Mesothelial cell of epicardium (in vitro differentiated cells): Measurements from ENCODE around the gene RRAD. TPM values are rescaled to one million over a fixed set of nuclear protein-coding genes. Genes with fewer than 3 reads are reported as not detected.

Experiments
- DNase-seq, 2 experiments: peaks; one replicate each; pipeline ENCODE4 v3.0.0; 2021; ENCODE audit warnings: low spot score in 2 of 2; ENCODE audit not compliant: unreplicated experiment in 2 of 2
- H3K27ac Mint-ChIP-seq: 2 replicates; pipeline ENCODE4 v1.8.0; 2021; ENCODE audit warnings: mixed read lengths
- H3K27me3 Mint-ChIP-seq: 2 replicates; pipeline ENCODE4 v1.8.0; 2021; ENCODE audit warnings: low read depth, mixed read lengths
- H3K36me3 Mint-ChIP-seq: 2 replicates; pipeline ENCODE4 v1.8.0; 2021; ENCODE audit warnings: mixed read lengths
- H3K4me1 Mint-ChIP-seq: 2 replicates; pipeline ENCODE4 v1.8.0; 2021; ENCODE audit warnings: mixed read lengths
- H3K4me3 Mint-ChIP-seq: 2 replicates; pipeline ENCODE4 v1.8.0; 2021; ENCODE audit warnings: mild to moderate bottlenecking, moderate library complexity, mixed read lengths
- H3K9me3 Mint-ChIP-seq: 2 replicates; pipeline ENCODE4 v1.8.0; 2021; ENCODE audit warnings: mixed read lengths
- CTCF ChIP-seq: fragments of 200-600 bp; sonication (generic); IDR thresholded peaks from one replicate; pipeline ENCODE4 v1.5.0; 2021; ENCODE audit warnings: antibody characterized with exemption; ENCODE audit not compliant: unreplicated experiment
- total RNA-seq: library from RNA; stranded (reverse); gene quantifications from 3 replicates; pipeline ENCODE4 v1.2.1, GENCODE V29; 2021

RRAD gene
- total RNA-seq, 1 donor from 2014 or later, result 2.7 TPM

GRCh38 chr16:66944054-66944441 lies 18.7 kb upstream of the RRAD start:
- Mint-ChIP-seq H3K36me3 (peaks cover 19% of the 10 kb centered on the region), H3K27ac (no peak overlapping the region), H3K9me3 (no peaks in the 10 kb centered on the region), H3K4me3 (no peak overlapping the region), H3K4me1 (no peaks in the 10 kb centered on the region), H3K27me3 (no peaks in the 10 kb centered on the region)
- TF ChIP-seq CTCF, result no peak
- no peak for DNase-seq

- TF ChIP-seq CTCF, result no peak
- Mint-ChIP-seq H3K4me3 (no peak overlapping the region), H3K4me1 (no peaks in the 10 kb centered on the region), H3K27me3 (no peaks in the 10 kb centered on the region), H3K27ac (no peak overlapping the region), H3K9me3 (no peaks in the 10 kb centered on the region), H3K36me3 (peaks cover 19% of the 10 kb centered on the region)
- no peak for DNase-seq
These were observed 18.2 kb upstream of the RRAD start for GRCh38 chr16:66943426-66944053.

- Mint-ChIP-seq H3K36me3 (peaks cover 19% of the 10 kb centered on the region), H3K27ac (no peak overlapping the region), H3K27me3 (no peaks in the 10 kb centered on the region), H3K4me1 (no peaks in the 10 kb centered on the region), H3K4me3 (no peak overlapping the region), H3K9me3 (no peaks in the 10 kb centered on the region)
- no peak for DNase-seq
- TF ChIP-seq CTCF, result no peak
These were observed 17.6 kb upstream of the RRAD start for GRCh38 chr16:66942981-66943380.

- H3K4me3 Mint-ChIP-seq, result no peak overlapping the region
- DNase-seq, result no peak
- peaks cover 20% of the 10 kb centered on the region for H3K4me1 Mint-ChIP-seq
- H3K27ac Mint-ChIP-seq, result no peak overlapping the region
- no peak for TF ChIP-seq CTCF
- peaks cover 23% of the 10 kb centered on the region for H3K36me3 Mint-ChIP-seq
- H3K9me3 Mint-ChIP-seq, result no peaks in the 10 kb centered on the region
- no peaks in the 10 kb centered on the region for H3K27me3 Mint-ChIP-seq
These were observed 14.9 kb upstream of the RRAD start for GRCh38 chr16:66940236-66940635.

GRCh38 chr16:66939366-66939765 lies 14.0 kb upstream of the RRAD start:
- H3K36me3 Mint-ChIP-seq, result peaks cover 23% of the 10 kb centered on the region
- no peak for DNase-seq
- H3K4me1 Mint-ChIP-seq, result peaks cover 24% of the 10 kb centered on the region
- no peaks in the 10 kb centered on the region for H3K27me3 Mint-ChIP-seq
- no peak overlapping the region for H3K4me3 Mint-ChIP-seq
- no peak for TF ChIP-seq CTCF
- no peak overlapping the region for H3K27ac Mint-ChIP-seq
- H3K9me3 Mint-ChIP-seq, result no peaks in the 10 kb centered on the region
